GM10266 (cell line): ENCODE measurements around the gene AK2.

Experiments used
- DNase-seq: peaks from one replicate; pipeline ENCODE4 v3.0.0; 2012; ENCODE audit errors: extremely low spot score
- CTCF ChIP-seq: IDR thresholded peaks from 2 replicates; pipeline ENCODE4 v1.5.1; 2012; ENCODE audit warnings: mild to moderate bottlenecking, low read depth; ENCODE audit not compliant: control insufficient read depth, insufficient read depth; ENCODE audit errors: missing control alignments

The AK2 gene

GRCh38 chr1:33021567-33022431 is 14.9 kb downstream of the AK2 start:
- DNase-seq, result no peak
- TF ChIP-seq CTCF, result no peak

GRCh38 chr1:33018112-33018511 is 18.6 kb downstream of the AK2 start:
- TF ChIP-seq CTCF, result no peak
- no peak for DNase-seq

- TF ChIP-seq CTCF, result no peak
- no peak for DNase-seq
These were observed 19.5 kb downstream of the AK2 start for GRCh38 chr1:33017175-33017574.

- DNase-seq, result no peak
- TF ChIP-seq CTCF, result no peak
These were observed 21.5 kb downstream of the AK2 start for GRCh38 chr1:33015216-33015615.

GRCh38 chr1:33014464-33015163 is 22.1 kb downstream of the AK2 start:
- DNase-seq, result no peak
- no peak for TF ChIP-seq CTCF

GRCh38 chr1:33013791-33014190 is 22.9 kb downstream of the AK2 start:
- no peak for DNase-seq
- TF ChIP-seq CTCF, result no peak

- TF ChIP-seq CTCF, result no peak
- DNase-seq, result no peak
These were observed 24.5 kb downstream of the AK2 start for GRCh38 chr1:33012165-33012564.
